ENCODE measurements around the gene TNC. TPM values are rescaled to one million over a fixed set of nuclear protein-coding genes. Genes with fewer than 3 reads are reported as not detected.

Gene TNC
- polyA plus RNA-seq, 1 of the 3 experiments (the other 2 are of a cell fraction) = 805 TPM

DNA sequence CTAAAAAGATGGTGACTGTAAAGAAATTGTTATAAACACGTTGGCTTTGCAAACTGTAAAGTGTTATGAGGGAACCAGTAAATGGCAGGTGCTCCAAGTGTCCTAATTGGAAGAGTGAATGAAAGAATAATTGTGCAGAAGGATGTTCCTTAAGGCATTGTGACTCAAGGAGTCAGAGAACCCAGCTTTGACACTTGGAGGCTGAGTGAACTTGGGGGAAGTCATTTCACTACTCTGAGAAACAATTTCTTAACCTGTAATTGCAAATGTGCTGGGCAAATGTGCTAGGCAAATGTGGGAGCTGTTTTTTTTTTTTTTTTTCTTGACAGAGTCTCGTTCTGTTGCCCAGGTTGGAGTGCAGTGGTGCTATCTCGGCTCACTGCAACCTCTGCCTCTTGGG is 103.5 kb downstream of the TNC start (continued):
- no peak for TF ChIP-seq RAD21 (IDR thresholded peaks at IDR 0.05; ENCODE audit: low read length)
- TF ChIP-seq EP300 (IDR thresholded peaks at IDR 0.05; ENCODE audit: borderline replicate concordance in 1 of 2, low read depth in 1 of 2, low read length in 1 of 2) = no peak
- TF ChIP-seq, protein P1, sequence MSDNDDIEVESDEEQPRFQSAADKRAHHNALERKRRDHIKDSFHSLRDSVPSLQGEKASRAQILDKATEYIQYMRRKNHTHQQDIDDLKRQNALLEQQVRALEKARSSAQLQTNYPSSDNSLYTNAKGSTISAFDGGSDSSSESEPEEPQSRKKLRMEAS (IDR thresholded peaks at IDR 0.05; ENCODE audit: low read depth) = no peak
- TF ChIP-seq FOXM1 (IDR thresholded peaks at IDR 0.05; ENCODE audit: low read depth) = no peak
- TF ChIP-seq, protein P2, sequence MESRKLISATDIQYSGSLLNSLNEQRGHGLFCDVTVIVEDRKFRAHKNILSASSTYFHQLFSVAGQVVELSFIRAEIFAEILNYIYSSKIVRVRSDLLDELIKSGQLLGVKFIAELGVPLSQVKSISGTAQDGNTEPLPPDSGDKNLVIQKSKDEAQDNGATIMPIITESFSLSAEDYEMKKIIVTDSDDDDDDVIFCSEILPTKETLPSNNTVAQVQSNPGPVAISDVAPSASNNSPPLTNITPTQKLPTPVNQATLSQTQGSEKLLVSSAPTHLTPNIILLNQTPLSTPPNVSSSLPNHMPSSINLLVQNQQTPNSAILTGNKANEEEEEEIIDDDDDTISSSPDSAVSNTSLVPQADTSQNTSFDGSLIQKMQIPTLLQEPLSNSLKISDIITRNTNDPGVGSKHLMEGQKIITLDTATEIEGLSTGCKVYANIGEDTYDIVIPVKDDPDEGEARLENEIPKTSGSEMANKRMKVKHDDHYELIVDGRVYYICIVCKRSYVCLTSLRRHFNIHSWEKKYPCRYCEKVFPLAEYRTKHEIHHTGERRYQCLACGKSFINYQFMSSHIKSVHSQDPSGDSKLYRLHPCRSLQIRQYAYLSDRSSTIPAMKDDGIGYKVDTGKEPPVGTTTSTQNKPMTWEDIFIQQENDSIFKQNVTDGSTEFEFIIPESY (IDR thresholded peaks at IDR 0.05; ENCODE audit: borderline replicate concordance, low read depth) = no peak
- TF ChIP-seq, protein P3, sequence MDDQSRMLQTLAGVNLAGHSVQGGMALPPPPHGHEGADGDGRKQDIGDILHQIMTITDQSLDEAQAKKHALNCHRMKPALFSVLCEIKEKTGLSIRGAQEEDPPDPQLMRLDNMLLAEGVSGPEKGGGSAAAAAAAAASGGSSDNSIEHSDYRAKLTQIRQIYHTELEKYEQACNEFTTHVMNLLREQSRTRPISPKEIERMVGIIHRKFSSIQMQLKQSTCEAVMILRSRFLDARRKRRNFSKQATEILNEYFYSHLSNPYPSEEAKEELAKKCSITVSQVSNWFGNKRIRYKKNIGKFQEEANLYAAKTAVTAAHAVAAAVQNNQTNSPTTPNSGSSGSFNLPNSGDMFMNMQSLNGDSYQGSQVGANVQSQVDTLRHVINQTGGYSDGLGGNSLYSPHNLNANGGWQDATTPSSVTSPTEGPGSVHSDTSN (IDR thresholded peaks at IDR 0.05) = no peak
- TF ChIP-seq, protein P4, sequence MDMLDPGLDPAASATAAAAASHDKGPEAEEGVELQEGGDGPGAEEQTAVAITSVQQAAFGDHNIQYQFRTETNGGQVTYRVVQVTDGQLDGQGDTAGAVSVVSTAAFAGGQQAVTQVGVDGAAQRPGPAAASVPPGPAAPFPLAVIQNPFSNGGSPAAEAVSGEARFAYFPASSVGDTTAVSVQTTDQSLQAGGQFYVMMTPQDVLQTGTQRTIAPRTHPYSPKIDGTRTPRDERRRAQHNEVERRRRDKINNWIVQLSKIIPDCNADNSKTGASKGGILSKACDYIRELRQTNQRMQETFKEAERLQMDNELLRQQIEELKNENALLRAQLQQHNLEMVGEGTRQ (IDR thresholded peaks at IDR 0.05; ENCODE audit: borderline replicate concordance, low read depth, low read length) = no peak
- TF ChIP-seq MEF2A (IDR thresholded peaks at IDR 0.05; ENCODE audit: borderline replicate concordance, low read depth) = no peak
- no peak for TF ChIP-seq TCF12 (IDR thresholded peaks at IDR 0.05)
- TF ChIP-seq, protein P5, sequence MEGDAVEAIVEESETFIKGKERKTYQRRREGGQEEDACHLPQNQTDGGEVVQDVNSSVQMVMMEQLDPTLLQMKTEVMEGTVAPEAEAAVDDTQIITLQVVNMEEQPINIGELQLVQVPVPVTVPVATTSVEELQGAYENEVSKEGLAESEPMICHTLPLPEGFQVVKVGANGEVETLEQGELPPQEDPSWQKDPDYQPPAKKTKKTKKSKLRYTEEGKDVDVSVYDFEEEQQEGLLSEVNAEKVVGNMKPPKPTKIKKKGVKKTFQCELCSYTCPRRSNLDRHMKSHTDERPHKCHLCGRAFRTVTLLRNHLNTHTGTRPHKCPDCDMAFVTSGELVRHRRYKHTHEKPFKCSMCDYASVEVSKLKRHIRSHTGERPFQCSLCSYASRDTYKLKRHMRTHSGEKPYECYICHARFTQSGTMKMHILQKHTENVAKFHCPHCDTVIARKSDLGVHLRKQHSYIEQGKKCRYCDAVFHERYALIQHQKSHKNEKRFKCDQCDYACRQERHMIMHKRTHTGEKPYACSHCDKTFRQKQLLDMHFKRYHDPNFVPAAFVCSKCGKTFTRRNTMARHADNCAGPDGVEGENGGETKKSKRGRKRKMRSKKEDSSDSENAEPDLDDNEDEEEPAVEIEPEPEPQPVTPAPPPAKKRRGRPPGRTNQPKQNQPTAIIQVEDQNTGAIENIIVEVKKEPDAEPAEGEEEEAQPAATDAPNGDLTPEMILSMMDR (IDR thresholded peaks at IDR 0.05) = no peak

DNA sequence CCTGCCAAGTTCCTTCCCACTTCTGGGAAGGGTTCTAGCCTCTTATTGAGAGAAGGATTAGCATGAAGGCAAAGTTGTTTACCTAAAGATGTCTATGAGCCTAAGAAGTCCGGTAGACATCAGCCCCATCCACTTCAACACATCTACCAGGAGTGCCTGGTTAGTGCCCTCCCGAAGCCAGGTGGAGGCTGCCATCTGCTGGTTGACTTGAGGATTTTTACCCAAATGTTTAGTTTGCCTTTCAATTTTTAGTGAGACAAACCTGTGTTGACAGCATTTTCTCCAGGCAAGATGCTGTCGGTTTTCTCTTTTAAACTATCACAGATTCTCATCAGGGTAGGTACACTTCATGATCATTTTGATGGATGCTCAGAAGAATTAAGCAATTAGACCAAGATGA is 104.0 kb downstream of the TNC start:
- Histone ChIP-seq H3K4me3 (ENCODE audit: low read depth in 2 of 2, low read length in 1 of 2) (no peak overlapping the region; a peak in 1 of 4 replicates), H3K36me3 (replicated peaks in 1 of 2; ENCODE audit: control insufficient read depth in 1 of 2, insufficient read depth in 2 of 2, low read length in 1 of 2) (no peaks in the 10 kb centered on the region), H3K4me1 (ENCODE audit: control insufficient read depth in 1 of 2, insufficient read depth in 2 of 2, low read depth in 1 of 2, low read length in 1 of 2) (0 out of 4 replicates have a peak, but pooled peaks cover 0 to 5% of the 10 kb centered on the region in 2 experiments), H3K79me2 (ENCODE audit: insufficient read depth) (no peaks in the 10 kb centered on the region), H3K27ac (ENCODE audit: low read depth in 2 of 2, low read length in 1 of 2) (no peak overlapping the region), H4K20me1 (ENCODE audit: insufficient read depth) (no peaks in the 10 kb centered on the region), H3K27me3 (ENCODE audit: insufficient read depth) (no peaks in the 10 kb centered on the region), H3K9me3 (no peaks in the 10 kb centered on the region), H3K4me2 (no peak overlapping the region), H3F3A (replicated peaks; ENCODE audit: insufficient read depth) (peaks cover 13% of the 10 kb centered on the region), H2AFZ (ENCODE audit: low read depth) (no peak overlapping the region), H3K9me2 (no peaks in the 10 kb centered on the region), H3K9ac (no peak overlapping the region)
- POLR2A ChIA-PET = no interaction called here
- CTCF ChIA-PET = interaction anchor here (0.6 to 3.8 kb wide), 48 partner anchors 8 to 759 kb away, joined by 3 to 23 read pairs (median 4); partner anchors contain the start of gene TEX48
- DNase-seq = peak; percentile 72
- 0% methylated on average over 3 of the region's 3 CpGs for WGBS (ENCODE audit: low lambda C conversion rate)
- TF ChIP-seq SIN3A (IDR thresholded peaks at IDR 0.05; ENCODE audit: borderline replicate concordance, low read depth, low read length) = no peak
- TF ChIP-seq FOXM1 (IDR thresholded peaks at IDR 0.05; ENCODE audit: low read depth) = no peak
- no peak for TF ChIP-seq FOXJ3 (CRISPR knock-in tag; IDR thresholded peaks at IDR 0.05)
- TF ChIP-seq RFX5 (IDR thresholded peaks at IDR 0.05; ENCODE audit: low read length) = no peak
- no peak for TF ChIP-seq ELF1 (IDR thresholded peaks at IDR 0.05)
- no peak for TF ChIP-seq TEAD4 (IDR thresholded peaks at IDR 0.05; ENCODE audit: borderline replicate concordance, insufficient read depth)
- TF ChIP-seq, protein P5 (IDR thresholded peaks at IDR 0.05) = peak; percentile 88
- TF ChIP-seq MXI1 (IDR thresholded peaks at IDR 0.05; ENCODE audit: low read depth, low read length) = no peak
- TF ChIP-seq GABPA (IDR thresholded peaks at IDR 0.05; ENCODE audit: low read depth) = no peak
- TF ChIP-seq RAD21 (IDR thresholded peaks at IDR 0.05; ENCODE audit: low read length) = peak; percentile 94
- TF ChIP-seq, protein P6, sequence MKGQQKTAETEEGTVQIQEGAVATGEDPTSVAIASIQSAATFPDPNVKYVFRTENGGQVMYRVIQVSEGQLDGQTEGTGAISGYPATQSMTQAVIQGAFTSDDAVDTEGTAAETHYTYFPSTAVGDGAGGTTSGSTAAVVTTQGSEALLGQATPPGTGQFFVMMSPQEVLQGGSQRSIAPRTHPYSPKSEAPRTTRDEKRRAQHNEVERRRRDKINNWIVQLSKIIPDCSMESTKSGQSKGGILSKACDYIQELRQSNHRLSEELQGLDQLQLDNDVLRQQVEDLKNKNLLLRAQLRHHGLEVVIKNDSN (IDR thresholded peaks at IDR 0.05; ENCODE audit: borderline replicate concordance, low read depth) = no peak
- no peak for TF ChIP-seq RXRA (IDR thresholded peaks at IDR 0.05; ENCODE audit: borderline replicate concordance, low read depth)
- no peak for TF ChIP-seq YY1 (IDR thresholded peaks at IDR 0.05; ENCODE audit: low read depth)
- TF ChIP-seq TAF1 (IDR thresholded peaks at IDR 0.05; ENCODE audit: borderline replicate concordance, low read depth, low read length) = no peak

All from SK-N-SH (cell line).